Hepatocyte (in vitro differentiated cells): Measurements from ENCODE around the gene KRTDAP. TPM values are rescaled to one million over a fixed set of nuclear protein-coding genes. Genes with fewer than 3 reads are reported as not detected.

Experiments used
- DNase-seq: peaks from one replicate; pipeline ENCODE4 v3.0.0-alpha.2; 2016; ENCODE audit warnings: low spot score
- H2AFZ ChIP-seq: fragments of 200-600 bp; sonication (generic); 2 replicates; pipeline ENCODE4 v1.6.0; 2016; ENCODE audit warnings: antibody characterized with exemption, mild to moderate bottlenecking
- H3K27ac ChIP-seq: fragments of 200-600 bp; sonication (generic); 2 replicates; pipeline ENCODE4 v1.5.1; 2016; ENCODE audit warnings: mild to moderate bottlenecking
- H3K27me3 ChIP-seq: fragments of 200-600 bp; sonication (generic); 2 replicates; pipeline ENCODE4 v1.6.1; 2016
- H3K36me3 ChIP-seq: fragments of 200-600 bp; sonication (generic); replicated peaks from 2 replicates; pipeline ENCODE4 v1.5.1; 2016; ENCODE audit warnings: low read depth; ENCODE audit not compliant: insufficient read depth
- H3K4me1 ChIP-seq: fragments of 200-600 bp; sonication (generic); 2 replicates; pipeline ENCODE4 v1.5.1; 2016; ENCODE audit warnings: mild to moderate bottlenecking, moderate library complexity; ENCODE audit not compliant: insufficient read depth
- H3K4me2 ChIP-seq: fragments of 200-600 bp; sonication (generic); 2 replicates; pipeline ENCODE4 v1.6.0; 2016
- H3K4me3 ChIP-seq: fragments of 200-600 bp; sonication (generic); 2 replicates; pipeline ENCODE4 v1.5.1; 2016; ENCODE audit warnings: mild to moderate bottlenecking
- H3K79me2 ChIP-seq: fragments of 200-600 bp; sonication (generic); 2 replicates; pipeline ENCODE4 v1.6.0; 2017; ENCODE audit warnings: mild to moderate bottlenecking
- H3K9me2 ChIP-seq: fragments of 200-600 bp; sonication (generic); replicated peaks from 2 replicates; pipeline ENCODE4 v1.6.0; 2017; ENCODE audit warnings: mild to moderate bottlenecking; ENCODE audit not compliant: insufficient read depth
- H3K9me3 ChIP-seq: fragments of 200-600 bp; sonication (generic); 2 replicates; pipeline ENCODE4 v1.5.1; 2016; ENCODE audit warnings: low read depth, mild to moderate bottlenecking
- H4K20me1 ChIP-seq: fragments of 200-600 bp; sonication (generic); 2 replicates; pipeline ENCODE4 v1.6.0; 2016; ENCODE audit warnings: mild to moderate bottlenecking; ENCODE audit not compliant: insufficient read depth, poor library complexity, severe bottlenecking
- EZH2 ChIP-seq: fragments of 200-600 bp; sonication (generic); IDR thresholded peaks from 2 replicates; pipeline ENCODE4 v1.6.1; 2016; ENCODE audit warnings: antibody characterized with exemption, mild to moderate bottlenecking, borderline replicate concordance
- EZH2phosphoT487 ChIP-seq: fragments of 200-600 bp; sonication (generic); IDR thresholded peaks from one replicate; pipeline ENCODE4 v1.6.1; 2018; ENCODE audit warnings: antibody characterized with exemption, mild to moderate bottlenecking, low read depth, moderate library complexity; ENCODE audit not compliant: unreplicated experiment, severe bottlenecking
- WGBS: methylation state at CpG from one replicate; pipeline ENCODE4 v1.1.6; 2016; ENCODE audit warnings: low lambda C conversion rate; ENCODE audit errors: missing lambda C conversion rate; 5-methylcytosine and 5-hydroxymethylcytosine counted together
- polyA plus RNA-seq: library from polyadenylated mRNA; unstranded; fragments of >200 nt; fragmentation: Nextera tagmentation; extraction: Ambion mirVana; gene quantifications from 2 replicates; pipeline ENCODE4 v1.2.1, GENCODE V29; 2016
- total RNA-seq: library from RNA; depleted of rRNA; stranded (reverse); fragments of >200 nt; gene quantifications from 2 replicates; pipeline ENCODE4 v1.2.3, GENCODE V29; 2014
- TF ChIP-seq, protein P1 (sequence below): fragments of 200-600 bp; sonication (generic); IDR thresholded peaks from 2 replicates; pipeline ENCODE4 v1.5.1; 2016; ENCODE audit warnings: antibody characterized with exemption, mild to moderate bottlenecking; ENCODE audit not compliant: poor library complexity

Gene KRTDAP
- total and polyA plus RNA-seq, 2 experiments from 2014 or later: 0.97 to 1.6 TPM

DNA sequence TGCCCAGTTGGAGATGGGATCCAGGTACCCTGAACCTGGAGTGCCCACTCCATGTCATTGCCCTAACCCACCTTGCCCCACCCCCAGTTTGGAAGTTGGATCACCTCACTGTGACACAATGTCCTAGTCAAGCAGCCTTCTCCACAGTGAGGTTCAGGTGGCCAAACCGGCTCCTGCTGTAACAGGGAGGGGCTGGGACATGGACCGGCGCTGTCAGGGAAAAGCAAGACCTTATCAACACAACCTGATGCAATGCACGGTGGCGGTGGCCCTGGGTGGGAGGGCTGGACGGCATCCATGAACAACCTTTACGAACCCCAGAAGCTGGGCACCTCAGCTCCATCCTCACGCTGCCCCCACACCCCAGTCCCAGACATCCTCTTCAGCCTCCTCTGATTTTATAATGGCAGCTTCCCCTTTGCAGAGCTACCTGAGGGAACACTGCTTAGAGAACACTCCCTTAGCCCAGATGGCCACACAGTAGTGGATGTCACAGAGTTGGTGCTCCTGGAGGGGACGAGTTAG is 1.6 kb upstream of the KRTDAP start:
- no peaks in the 10 kb centered on the region for H3K4me1 ChIP-seq
- H3K79me2 ChIP-seq: no peaks in the 10 kb centered on the region
- H3K27ac ChIP-seq: no peak overlapping the region
- H3K9me3 ChIP-seq: no peaks in the 10 kb centered on the region
- H3K27me3 ChIP-seq: no peaks in the 10 kb centered on the region
- H2AFZ ChIP-seq: no peak overlapping the region
- no peak for DNase-seq
- H4K20me1 ChIP-seq: no peaks in the 10 kb centered on the region
- H3K4me2 ChIP-seq: no peak overlapping the region
- no peak overlapping the region for H3K4me3 ChIP-seq
- TF ChIP-seq EZH2 (no peak), EZH2phosphoT487 (no peak)
- TF ChIP-seq, protein P1, sequence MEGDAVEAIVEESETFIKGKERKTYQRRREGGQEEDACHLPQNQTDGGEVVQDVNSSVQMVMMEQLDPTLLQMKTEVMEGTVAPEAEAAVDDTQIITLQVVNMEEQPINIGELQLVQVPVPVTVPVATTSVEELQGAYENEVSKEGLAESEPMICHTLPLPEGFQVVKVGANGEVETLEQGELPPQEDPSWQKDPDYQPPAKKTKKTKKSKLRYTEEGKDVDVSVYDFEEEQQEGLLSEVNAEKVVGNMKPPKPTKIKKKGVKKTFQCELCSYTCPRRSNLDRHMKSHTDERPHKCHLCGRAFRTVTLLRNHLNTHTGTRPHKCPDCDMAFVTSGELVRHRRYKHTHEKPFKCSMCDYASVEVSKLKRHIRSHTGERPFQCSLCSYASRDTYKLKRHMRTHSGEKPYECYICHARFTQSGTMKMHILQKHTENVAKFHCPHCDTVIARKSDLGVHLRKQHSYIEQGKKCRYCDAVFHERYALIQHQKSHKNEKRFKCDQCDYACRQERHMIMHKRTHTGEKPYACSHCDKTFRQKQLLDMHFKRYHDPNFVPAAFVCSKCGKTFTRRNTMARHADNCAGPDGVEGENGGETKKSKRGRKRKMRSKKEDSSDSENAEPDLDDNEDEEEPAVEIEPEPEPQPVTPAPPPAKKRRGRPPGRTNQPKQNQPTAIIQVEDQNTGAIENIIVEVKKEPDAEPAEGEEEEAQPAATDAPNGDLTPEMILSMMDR: no peak
- H3K9me2 ChIP-seq: no peaks in the 10 kb centered on the region
- WGBS: 88% methylated on average over 9 of the region's 9 CpGs
- no peaks in the 10 kb centered on the region for H3K36me3 ChIP-seq

DNA sequence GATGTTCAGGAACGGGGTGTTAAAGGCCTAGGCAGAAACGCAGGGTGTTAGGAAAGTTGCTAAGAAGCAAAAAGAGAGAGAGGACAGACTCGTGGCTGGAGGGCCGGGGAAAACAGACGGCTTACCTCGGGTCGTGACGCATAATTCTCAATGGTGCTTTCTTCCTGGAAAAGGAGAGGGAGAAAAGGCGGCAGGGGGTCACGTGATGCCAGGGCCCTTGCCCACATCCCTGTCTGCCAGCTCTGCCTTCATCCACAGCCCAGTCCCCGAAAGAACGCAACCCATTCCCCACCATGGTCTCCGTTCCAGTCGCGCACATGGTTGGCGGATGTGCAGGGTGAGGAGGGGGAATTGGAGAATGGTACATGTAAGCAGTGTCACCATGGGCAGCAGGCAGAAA is 1.6 kb downstream of the KRTDAP start:
- DNase-seq: no peak
- Histone ChIP-seq H3K9me3 (no peaks in the 10 kb centered on the region), H4K20me1 (no peaks in the 10 kb centered on the region), H3K27ac (no peak overlapping the region), H3K4me1 (no peaks in the 10 kb centered on the region), H3K79me2 (no peaks in the 10 kb centered on the region), H2AFZ (no peak overlapping the region), H3K4me2 (no peak overlapping the region), H3K4me3 (no peak overlapping the region), H3K27me3 (no peaks in the 10 kb centered on the region), H3K36me3 (no peaks in the 10 kb centered on the region), H3K9me2 (no peaks in the 10 kb centered on the region)
- TF ChIP-seq, protein P1: no peak
- no peak for TF ChIP-seq EZH2phosphoT487
- WGBS: 91% methylated on average over 16 of the region's 16 CpGs

DNA sequence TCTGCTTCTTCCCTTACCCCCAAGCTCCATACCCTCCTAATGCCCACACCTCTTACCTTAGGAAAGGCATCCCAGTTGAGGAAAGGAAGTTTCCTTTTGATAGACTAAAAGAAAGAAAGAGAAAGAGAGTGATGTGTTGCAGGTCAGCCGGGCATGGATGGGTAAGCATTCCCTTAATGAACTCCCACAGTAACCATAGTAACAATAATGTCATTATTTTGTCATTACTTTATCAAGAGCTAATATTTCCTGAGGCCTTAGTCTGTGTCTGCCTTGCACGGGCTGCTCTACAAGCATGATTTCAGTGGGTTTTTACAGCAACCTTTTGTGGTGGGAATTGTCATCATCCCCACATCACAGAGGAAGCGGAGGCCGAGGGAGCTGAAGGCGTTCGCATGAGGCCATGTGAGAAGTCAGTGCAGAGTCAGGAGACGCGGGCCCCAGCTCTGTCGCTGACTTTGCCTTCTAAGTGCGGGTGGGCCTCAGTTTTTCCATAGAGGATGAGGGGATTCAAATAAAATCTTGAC is 2.5 kb downstream of the KRTDAP start:
- no peaks in the 10 kb centered on the region for H3K4me1 ChIP-seq
- TF ChIP-seq, protein P1: no peak
- TF ChIP-seq EZH2: no peak
- no peak for TF ChIP-seq EZH2phosphoT487
- no peaks in the 10 kb centered on the region for H3K9me2 ChIP-seq
- no peaks in the 10 kb centered on the region for H3K36me3 ChIP-seq
- H3K27me3 ChIP-seq: no peaks in the 10 kb centered on the region
- H3K4me2 ChIP-seq: no peak overlapping the region
- no peaks in the 10 kb centered on the region for H3K9me3 ChIP-seq
- no peak overlapping the region for H3K27ac ChIP-seq
- H4K20me1 ChIP-seq: no peaks in the 10 kb centered on the region
- 95% methylated on average over 10 of the region's 10 CpGs for WGBS
- no peak overlapping the region for H2AFZ ChIP-seq
- no peak overlapping the region for H3K4me3 ChIP-seq
- no peak for DNase-seq
- no peaks in the 10 kb centered on the region for H3K79me2 ChIP-seq
